ENCODE measurements around the gene GALNT15.

GALNT15 gene, protein sequence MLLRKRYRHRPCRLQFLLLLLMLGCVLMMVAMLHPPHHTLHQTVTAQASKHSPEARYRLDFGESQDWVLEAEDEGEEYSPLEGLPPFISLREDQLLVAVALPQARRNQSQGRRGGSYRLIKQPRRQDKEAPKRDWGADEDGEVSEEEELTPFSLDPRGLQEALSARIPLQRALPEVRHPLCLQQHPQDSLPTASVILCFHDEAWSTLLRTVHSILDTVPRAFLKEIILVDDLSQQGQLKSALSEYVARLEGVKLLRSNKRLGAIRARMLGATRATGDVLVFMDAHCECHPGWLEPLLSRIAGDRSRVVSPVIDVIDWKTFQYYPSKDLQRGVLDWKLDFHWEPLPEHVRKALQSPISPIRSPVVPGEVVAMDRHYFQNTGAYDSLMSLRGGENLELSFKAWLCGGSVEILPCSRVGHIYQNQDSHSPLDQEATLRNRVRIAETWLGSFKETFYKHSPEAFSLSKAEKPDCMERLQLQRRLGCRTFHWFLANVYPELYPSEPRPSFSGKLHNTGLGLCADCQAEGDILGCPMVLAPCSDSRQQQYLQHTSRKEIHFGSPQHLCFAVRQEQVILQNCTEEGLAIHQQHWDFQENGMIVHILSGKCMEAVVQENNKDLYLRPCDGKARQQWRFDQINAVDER

DNA sequence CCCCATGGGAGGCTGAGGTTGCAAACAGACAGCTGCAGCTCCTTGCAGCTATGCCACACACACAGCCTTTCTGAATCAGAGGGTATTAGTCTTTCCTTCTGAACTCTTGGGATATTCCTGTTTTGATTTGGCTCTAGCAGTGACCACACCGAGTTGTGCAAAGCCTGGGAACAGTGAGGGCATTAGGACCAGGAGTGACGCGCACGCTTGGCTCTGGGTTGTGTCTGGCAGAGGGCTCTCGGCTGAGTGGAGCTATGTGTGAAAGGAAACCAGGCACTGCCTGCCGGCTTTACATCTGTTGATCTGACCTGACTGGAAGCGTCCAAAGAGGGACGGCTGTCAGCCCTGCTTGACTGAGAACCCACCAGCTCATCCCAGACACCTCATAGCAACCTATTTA, at the start of gene GALNT15:
TSS of gene GALNT15 (plus strand) at position 292 of the 400 bp plus-strand sequence. CDS start 472 bp downstream, outside the sequence.
- Histone ChIP-seq H3K27me3 (ENCODE audit: control insufficient read depth, insufficient read depth, low read length) (no peaks in the 10 kb centered on the region), H3K27ac (ENCODE audit: low read depth, low read length) (no peak within 1 kb of the TSS), H3K4me1 (ENCODE audit: control insufficient read depth, insufficient read depth, low read length) (peaks cover 14% of the 10 kb centered on the region), H3K4me3 (ENCODE audit: low read length) (peak within 1 kb of the TSS; percentile 41), H3K36me3 (ENCODE audit: control insufficient read depth, insufficient read depth, low read length) (no peaks in the 10 kb centered on the region), H3K9ac (ENCODE audit: low read length) (no peak within 1 kb of the TSS)

DNA sequence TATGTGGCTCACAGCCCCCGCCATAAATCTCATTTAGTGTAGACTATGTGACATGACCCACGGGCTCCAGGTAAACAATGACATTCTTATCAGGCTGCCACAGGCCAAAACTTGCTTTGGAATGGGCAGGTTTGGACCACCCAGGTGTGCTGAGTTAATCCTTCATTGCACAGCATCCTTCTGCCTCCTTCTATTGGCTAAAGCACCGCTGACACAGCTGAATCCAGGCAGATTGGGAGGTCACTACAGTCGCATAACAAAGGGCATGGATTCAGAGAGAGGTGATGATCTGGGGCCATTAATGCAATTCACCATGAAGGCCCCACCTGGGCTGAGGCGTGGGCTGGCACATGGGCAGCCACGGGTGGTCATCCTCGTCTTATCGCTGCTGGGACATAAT, 47.8 kb upstream of the GALNT15 start:
- Histone ChIP-seq H3K9ac (ENCODE audit: low read length) (no peak overlapping the region), H3K4me3 (ENCODE audit: low read length) (no peak overlapping the region), H3K4me1 (ENCODE audit: control insufficient read depth, insufficient read depth, low read length) (no peaks in the 10 kb centered on the region), H3K27ac (ENCODE audit: low read depth, low read length) (no peak overlapping the region), H3K36me3 (ENCODE audit: control insufficient read depth, insufficient read depth, low read length) (no peaks in the 10 kb centered on the region), H3K27me3 (ENCODE audit: control insufficient read depth, insufficient read depth, low read length) (no peaks in the 10 kb centered on the region)

DNA sequence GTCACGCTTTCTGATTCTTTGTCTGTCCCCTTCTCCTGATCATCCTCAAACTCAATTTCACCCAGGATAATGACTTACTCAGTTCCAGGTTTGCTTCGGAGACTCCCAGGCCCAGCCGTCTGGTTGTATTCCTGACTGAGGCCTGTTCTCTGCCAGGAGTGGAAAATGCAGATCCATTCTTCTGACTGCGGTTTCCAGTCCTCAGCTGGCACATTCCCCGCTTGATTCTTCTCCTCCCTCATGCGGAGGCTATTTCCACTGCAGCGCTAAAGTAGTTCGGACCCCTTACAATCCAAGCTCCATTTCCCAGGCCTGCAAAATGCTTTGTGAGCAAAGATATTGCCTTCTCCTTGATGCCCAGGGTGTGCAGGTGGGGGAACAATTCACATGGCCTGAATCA, 47.2 kb upstream of the GALNT15 start:
- no peak overlapping the region for H3K4me3 ChIP-seq (ENCODE audit: low read length)
- no peaks in the 10 kb centered on the region for H3K27me3 ChIP-seq (ENCODE audit: control insufficient read depth, insufficient read depth, low read length)
- H3K4me1 ChIP-seq (ENCODE audit: control insufficient read depth, insufficient read depth, low read length): no peaks in the 10 kb centered on the region
- no peaks in the 10 kb centered on the region for H3K36me3 ChIP-seq (ENCODE audit: control insufficient read depth, insufficient read depth, low read length)
- no peak overlapping the region for H3K9ac ChIP-seq (ENCODE audit: low read length)
- no peak overlapping the region for H3K27ac ChIP-seq (ENCODE audit: low read depth, low read length)

DNA sequence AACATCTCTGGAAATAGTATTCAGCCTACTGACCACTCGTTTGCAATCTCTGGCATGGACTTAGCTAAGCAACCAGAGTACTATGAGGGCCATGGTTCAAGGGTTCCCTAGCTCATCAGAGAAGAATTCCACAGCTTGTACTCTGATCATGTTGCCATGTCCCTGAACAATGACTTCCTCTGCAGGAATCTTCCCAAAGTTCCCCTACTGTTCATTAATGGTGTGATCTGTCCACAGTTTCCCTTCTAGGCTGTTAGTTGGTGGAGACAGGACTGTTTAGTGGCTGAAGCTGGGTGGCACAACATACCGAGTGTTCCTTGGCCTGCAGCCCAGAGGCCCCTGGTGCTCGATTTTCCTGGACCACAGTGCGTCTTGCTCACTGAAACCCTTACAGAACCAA, 44.4 kb upstream of the GALNT15 start:
- Histone ChIP-seq H3K4me1 (ENCODE audit: control insufficient read depth, insufficient read depth, low read length) (peaks cover 3% of the 10 kb centered on the region), H3K27me3 (ENCODE audit: control insufficient read depth, insufficient read depth, low read length) (no peaks in the 10 kb centered on the region), H3K36me3 (ENCODE audit: control insufficient read depth, insufficient read depth, low read length) (no peaks in the 10 kb centered on the region), H3K9ac (ENCODE audit: low read length) (no peak overlapping the region), H3K27ac (ENCODE audit: low read depth, low read length) (no peak overlapping the region), H3K4me3 (ENCODE audit: low read length) (no peak overlapping the region)

DNA sequence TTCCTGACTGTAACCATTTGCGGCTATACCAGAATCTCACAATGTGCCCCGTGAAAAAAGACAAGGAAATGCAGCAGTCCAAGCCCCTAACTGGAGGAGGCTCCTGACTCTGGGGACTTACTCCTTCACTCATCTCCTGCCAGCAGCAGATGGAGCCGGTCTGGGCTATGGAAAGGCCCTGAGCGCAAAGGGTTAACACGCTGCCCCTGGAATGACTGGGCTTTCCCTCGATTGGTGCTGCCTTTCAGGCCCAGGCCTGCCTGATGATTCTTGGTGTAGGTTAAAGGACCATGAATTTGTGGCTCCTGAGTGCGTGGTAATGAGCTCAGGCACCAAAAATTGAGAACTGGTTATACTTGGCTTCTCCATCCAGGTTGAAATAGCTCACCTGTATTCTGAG, 42.3 kb upstream of the GALNT15 start:
- Histone ChIP-seq H3K4me1 (ENCODE audit: control insufficient read depth, insufficient read depth, low read length) (peaks cover 3% of the 10 kb centered on the region), H3K9ac (ENCODE audit: low read length) (no peak overlapping the region), H3K4me3 (ENCODE audit: low read length) (no peak overlapping the region), H3K27ac (ENCODE audit: low read depth, low read length) (no peak overlapping the region), H3K36me3 (ENCODE audit: control insufficient read depth, insufficient read depth, low read length) (no peaks in the 10 kb centered on the region), H3K27me3 (ENCODE audit: control insufficient read depth, insufficient read depth, low read length) (no peaks in the 10 kb centered on the region)

DNA sequence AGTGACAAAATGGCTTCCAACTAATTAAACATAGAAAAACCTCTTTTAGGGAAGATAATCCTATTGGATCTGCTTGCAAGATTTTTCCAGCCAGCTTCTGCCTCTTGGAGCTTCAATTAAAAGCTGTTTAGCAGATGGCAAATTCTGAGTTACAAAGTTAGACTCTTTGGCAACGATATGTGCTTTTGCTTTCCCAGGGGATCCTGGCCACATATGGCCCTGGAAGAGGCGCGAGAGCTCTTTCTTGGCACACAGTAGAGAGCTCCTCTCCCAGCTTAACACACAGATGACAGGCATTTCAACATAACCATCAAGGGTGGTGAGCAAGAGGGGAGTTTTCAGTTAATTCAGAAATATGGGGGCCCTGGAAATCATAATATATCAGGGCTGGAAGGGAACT, 41.6 kb upstream of the GALNT15 start:
- Histone ChIP-seq H3K27me3 (ENCODE audit: control insufficient read depth, insufficient read depth, low read length) (no peaks in the 10 kb centered on the region), H3K4me1 (ENCODE audit: control insufficient read depth, insufficient read depth, low read length) (peaks cover 3% of the 10 kb centered on the region), H3K4me3 (ENCODE audit: low read length) (no peak overlapping the region), H3K9ac (ENCODE audit: low read length) (no peak overlapping the region), H3K36me3 (ENCODE audit: control insufficient read depth, insufficient read depth, low read length) (no peaks in the 10 kb centered on the region), H3K27ac (ENCODE audit: low read depth, low read length) (peak overlapping the region; percentile 10)

DNA sequence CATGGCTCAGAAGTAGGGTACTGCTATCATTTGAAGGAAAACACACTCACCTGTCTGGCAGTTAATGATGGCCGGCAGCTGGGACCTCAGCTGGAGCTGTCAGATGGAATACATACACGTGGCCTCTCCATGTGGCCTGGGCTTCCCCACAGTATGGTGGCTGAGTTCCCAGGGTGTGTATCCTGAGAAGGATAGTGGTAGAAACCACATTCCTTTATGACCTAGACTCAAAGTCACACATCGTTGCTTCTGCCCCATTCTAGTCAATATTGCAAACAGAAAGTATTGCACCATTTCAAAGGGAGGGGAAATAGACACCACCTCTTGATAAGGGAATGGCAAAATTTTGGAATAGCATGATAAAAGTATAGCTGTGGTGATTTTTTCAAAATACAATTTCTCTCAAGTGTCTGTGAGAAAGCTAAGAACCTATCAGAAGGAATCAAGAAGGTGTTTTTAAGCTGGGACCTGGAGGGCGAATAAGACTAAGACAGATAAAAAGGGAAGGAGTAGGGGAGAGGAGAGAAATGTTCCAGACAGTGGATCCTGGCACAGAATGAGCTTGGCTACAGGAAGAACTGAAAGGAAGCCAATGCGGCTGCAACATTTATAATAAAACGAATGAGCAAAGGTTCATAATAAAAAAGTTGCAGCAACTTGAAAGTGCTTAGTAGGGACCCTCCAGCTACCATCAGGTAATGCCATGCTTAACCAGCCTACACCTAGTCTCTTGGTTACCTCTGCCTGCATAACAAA, 40.1 kb upstream of the GALNT15 start:
- Histone ChIP-seq H3K27me3 (ENCODE audit: control insufficient read depth, insufficient read depth, low read length) (no peaks in the 10 kb centered on the region), H3K9ac (ENCODE audit: low read length) (no peak overlapping the region), H3K4me3 (ENCODE audit: low read length) (no peak overlapping the region), H3K36me3 (ENCODE audit: control insufficient read depth, insufficient read depth, low read length) (no peaks in the 10 kb centered on the region), H3K27ac (ENCODE audit: low read depth, low read length) (no peak overlapping the region), H3K4me1 (ENCODE audit: control insufficient read depth, insufficient read depth, low read length) (peaks cover 3% of the 10 kb centered on the region)

DNA sequence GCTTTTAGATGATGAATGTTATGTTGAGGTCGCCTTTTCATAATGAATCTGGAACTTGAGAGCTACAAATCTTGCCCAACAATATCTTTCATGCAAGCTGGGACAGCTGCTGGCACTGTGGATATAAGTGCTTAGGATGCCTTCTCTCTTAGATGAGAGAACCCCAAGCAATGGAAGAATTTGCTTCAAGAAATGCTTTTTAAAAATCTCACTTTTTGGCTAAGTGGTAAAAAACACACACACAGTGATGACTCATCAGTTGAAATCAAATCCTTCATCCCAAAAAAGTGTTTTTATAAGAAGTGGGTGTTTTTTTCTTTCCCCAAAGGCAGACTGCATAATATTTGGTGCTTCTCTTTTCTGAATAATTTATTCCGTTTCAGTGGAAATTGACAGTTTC, 38.4 kb upstream of the GALNT15 start:
- Histone ChIP-seq H3K27me3 (ENCODE audit: control insufficient read depth, insufficient read depth, low read length) (no peaks in the 10 kb centered on the region), H3K36me3 (ENCODE audit: control insufficient read depth, insufficient read depth, low read length) (no peaks in the 10 kb centered on the region), H3K4me1 (ENCODE audit: control insufficient read depth, insufficient read depth, low read length) (peaks cover 3% of the 10 kb centered on the region), H3K27ac (ENCODE audit: low read depth, low read length) (peak overlapping the region; percentile 40), H3K9ac (ENCODE audit: low read length) (no peak overlapping the region), H3K4me3 (ENCODE audit: low read length) (no peak overlapping the region)

DNA sequence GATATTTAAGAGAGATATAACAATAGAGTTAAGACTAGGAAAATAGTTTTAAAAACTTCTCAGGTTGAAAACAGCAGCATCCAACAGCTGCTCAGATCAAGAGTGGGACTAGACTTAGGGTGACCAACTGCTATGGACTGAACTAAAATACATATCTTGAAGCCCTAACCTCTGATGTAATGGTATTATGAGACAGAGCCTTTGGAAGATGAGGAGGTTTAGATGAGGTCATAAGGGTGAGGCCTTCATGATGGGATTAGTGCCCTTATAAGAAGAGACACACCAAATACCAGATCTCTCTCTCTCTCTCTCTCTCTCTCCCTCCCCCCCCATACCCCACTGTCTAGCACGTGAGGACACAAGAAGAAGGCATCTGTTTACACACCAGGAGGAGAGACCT, 37.4 kb upstream of the GALNT15 start:
- Histone ChIP-seq H3K36me3 (ENCODE audit: control insufficient read depth, insufficient read depth, low read length) (no peaks in the 10 kb centered on the region), H3K9ac (ENCODE audit: low read length) (no peak overlapping the region), H3K27me3 (ENCODE audit: control insufficient read depth, insufficient read depth, low read length) (no peaks in the 10 kb centered on the region), H3K27ac (ENCODE audit: low read depth, low read length) (peak overlapping the region; percentile 3), H3K4me3 (ENCODE audit: low read length) (no peak overlapping the region), H3K4me1 (ENCODE audit: control insufficient read depth, insufficient read depth, low read length) (peaks cover 3% of the 10 kb centered on the region)

DNA sequence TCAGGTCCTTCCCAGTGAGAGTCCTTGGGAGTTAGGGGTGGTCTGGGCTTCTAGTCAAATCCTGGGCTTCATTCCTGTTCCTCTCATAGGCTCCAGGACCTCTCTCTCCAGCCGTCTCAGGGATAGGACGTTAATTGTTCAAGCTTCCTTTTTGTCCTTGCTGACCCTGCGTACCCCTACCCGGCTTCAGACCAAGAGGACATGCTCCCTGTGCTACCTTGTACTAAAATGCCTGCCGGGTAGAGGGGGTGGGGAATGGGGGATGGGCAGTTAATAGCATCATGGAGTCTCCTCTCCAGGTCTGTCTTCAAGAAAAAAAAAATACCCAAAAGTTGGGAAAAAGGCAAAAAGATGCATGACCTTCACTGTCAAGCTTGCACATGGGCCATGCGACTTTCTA, 36.5 kb upstream of the GALNT15 start:
- no peaks in the 10 kb centered on the region for H3K4me1 ChIP-seq (ENCODE audit: control insufficient read depth, insufficient read depth, low read length)
- no peak overlapping the region for H3K4me3 ChIP-seq (ENCODE audit: low read length)
- H3K27me3 ChIP-seq (ENCODE audit: control insufficient read depth, insufficient read depth, low read length): no peaks in the 10 kb centered on the region
- no peak overlapping the region for H3K27ac ChIP-seq (ENCODE audit: low read depth, low read length)
- no peak overlapping the region for H3K9ac ChIP-seq (ENCODE audit: low read length)
- H3K36me3 ChIP-seq (ENCODE audit: control insufficient read depth, insufficient read depth, low read length): no peaks in the 10 kb centered on the region

DNA sequence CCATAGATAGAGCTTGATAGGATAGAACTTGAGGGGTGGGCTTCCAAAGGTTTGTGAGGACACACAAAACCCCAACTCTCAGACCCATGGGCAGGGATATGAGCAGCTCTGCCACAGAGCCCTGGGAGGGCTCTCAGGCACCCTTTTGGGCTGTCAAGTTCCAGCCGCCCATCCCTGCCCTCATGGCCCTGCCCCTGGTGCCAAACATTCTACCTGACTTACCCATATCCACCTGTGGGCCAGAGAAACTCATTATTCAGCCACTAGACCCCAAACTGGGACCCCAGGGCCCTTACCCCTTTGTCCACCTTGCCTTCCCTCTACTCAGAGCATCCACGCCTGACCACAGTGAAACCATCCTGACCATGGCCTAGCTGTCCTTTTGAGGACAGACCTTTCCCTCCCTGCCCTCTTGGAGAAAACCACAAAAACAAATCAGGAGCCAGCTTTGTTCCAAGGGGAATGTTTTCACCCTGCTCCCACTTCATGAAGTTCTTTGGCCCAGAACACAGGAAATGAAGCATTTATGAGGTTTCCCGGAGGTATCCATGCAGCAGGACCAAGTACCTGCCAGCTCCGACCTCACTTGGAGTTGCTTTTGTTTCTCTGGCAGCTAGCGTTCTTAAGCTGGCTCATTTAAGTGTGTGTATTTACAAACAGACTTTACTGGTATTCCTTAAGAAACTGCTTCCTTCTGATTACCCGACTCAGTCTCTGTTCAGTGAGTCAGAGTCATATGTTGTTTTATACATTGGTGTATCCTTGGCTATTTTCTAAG, 34.2 kb upstream of the GALNT15 start:
- Histone ChIP-seq H3K4me1 (ENCODE audit: control insufficient read depth, insufficient read depth, low read length) (no peaks in the 10 kb centered on the region), H3K9ac (ENCODE audit: low read length) (no peak overlapping the region), H3K27ac (ENCODE audit: low read depth, low read length) (no peak overlapping the region), H3K36me3 (ENCODE audit: control insufficient read depth, insufficient read depth, low read length) (no peaks in the 10 kb centered on the region), H3K4me3 (ENCODE audit: low read length) (no peak overlapping the region), H3K27me3 (ENCODE audit: control insufficient read depth, insufficient read depth, low read length) (no peaks in the 10 kb centered on the region)

DNA sequence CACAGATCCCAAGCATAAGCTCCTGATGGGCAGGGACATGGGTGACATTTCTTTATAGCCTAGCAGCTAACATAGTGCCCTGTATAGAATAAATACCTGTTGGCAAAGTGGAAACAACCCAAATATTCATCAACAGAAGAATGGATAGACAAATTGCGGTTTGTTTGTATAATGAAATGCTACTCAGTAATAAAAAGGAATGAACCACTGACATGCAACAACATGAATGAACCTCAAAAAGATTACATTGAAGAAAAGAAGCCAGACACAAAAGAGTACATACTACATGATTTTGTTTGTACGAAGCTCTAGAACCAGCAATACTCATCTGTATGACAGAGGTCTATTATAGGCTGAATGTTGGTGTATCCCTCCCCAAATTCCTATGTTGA, 33.6 kb upstream of the GALNT15 start:
- H3K27ac ChIP-seq (ENCODE audit: low read depth, low read length): no peak overlapping the region
- H3K36me3 ChIP-seq (ENCODE audit: control insufficient read depth, insufficient read depth, low read length): no peaks in the 10 kb centered on the region
- no peaks in the 10 kb centered on the region for H3K4me1 ChIP-seq (ENCODE audit: control insufficient read depth, insufficient read depth, low read length)
- H3K9ac ChIP-seq (ENCODE audit: low read length): no peak overlapping the region
- no peak overlapping the region for H3K4me3 ChIP-seq (ENCODE audit: low read length)
- no peaks in the 10 kb centered on the region for H3K27me3 ChIP-seq (ENCODE audit: control insufficient read depth, insufficient read depth, low read length)
